RKO (cell line): ENCODE data around the gene MYBPC2.
"Not testable (repeated sequence)": the region's sequence is repeated elsewhere in the genome, so short reads cannot be mapped to it uniquely, and the experiment has no call there.

Experiments used
- DNase-seq: peaks from one replicate; pipeline ENCODE4 v3.0.0-alpha.2; 2016; ENCODE audit warnings: low spot score

Gene MYBPC2

GRCh38 chr19:50432221-50433028, at the start of gene MYBPC2:
Gene MYBPC2, plus strand, starts transcription at chr19:50432892. Its CDS starts 62 bp downstream, at chr19:50432954.
- no peak for DNase-seq

- DNase-seq, result no peak
These were observed 49.5 kb upstream of the MYBPC2 start for GRCh38 chr19:50383001-50383851.

GRCh38 chr19:50383852-50384684, 48.6 kb upstream of the MYBPC2 start, which contains the start of gene POLD1:
Gene POLD1, plus strand, starts transcription at chr19:50384347. Its CDS starts 14,505 bp downstream, at chr19:50398852.
- peak; percentile 97 for DNase-seq

GRCh38 chr19:50384685-50385535, 47.8 kb upstream of the MYBPC2 start:
- peak; percentile 57 for DNase-seq

- DNase-seq, result peak; percentile 55
These were observed 45.4 kb upstream of the MYBPC2 start for GRCh38 chr19:50387176-50387867.

DNA sequence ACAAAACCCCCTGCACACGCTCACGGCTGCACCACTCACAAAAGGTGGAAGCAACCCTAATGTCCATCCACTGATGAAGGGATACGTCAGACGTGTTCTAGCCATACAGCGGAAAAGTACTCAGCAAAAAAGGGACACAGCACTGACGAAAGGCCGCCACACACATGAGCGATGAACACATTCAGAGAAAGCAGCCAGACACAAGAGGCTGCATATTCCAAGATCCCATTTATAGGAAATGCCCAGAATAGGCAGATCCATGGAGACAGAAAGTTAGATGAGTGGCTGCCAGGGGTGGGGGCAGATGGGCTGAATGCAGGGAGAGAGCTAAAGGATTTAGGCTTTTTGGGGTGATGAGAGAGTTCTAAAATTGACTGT, 44.8 kb upstream of the MYBPC2 start:
- no peak for DNase-seq

- DNase-seq, result not testable (repeated sequence)
These were observed 42.4 kb upstream of the MYBPC2 start for GRCh38 chr19:50390295-50390694.

DNA sequence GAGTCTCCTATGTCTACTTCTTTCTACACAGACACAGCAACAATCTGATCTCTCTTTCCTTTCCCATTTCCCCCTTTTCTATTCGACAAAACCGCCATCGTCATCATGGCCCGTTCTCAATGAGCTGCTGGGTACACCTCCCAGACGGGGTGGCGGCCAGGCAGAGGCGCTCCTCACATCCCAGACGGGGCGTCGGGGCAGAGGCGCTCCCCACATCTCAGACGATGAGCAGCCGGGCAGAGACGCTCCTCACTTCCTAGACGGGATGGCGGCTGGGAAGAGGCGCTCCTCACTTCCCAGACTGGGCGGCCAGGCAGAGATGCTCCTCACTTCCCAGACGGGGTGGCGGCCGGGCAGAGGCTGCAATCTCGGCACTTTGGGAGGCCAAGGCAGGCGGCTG, 41.7 kb upstream of the MYBPC2 start:
- DNase-seq, result not testable (repeated sequence)

DNA sequence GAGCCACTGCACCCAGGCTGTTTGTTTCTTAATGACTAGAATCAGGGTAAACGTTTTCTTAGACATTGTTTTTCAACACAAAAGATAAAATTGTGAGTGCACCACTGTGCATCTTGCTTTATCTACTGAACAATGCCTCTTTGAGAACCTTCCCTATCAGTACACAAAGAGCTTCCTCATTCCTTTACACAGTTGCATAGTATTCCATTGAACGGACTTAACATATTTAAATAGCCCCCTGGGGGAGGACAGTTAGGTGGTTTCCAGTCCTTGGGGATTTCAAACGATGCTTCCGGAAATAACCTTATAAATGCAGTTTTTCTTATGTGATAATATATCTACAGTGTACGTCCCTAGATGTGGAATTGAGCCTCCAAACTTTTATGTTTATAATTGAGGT, 39.9 kb upstream of the MYBPC2 start:
- DNase-seq, result no peak

DNA sequence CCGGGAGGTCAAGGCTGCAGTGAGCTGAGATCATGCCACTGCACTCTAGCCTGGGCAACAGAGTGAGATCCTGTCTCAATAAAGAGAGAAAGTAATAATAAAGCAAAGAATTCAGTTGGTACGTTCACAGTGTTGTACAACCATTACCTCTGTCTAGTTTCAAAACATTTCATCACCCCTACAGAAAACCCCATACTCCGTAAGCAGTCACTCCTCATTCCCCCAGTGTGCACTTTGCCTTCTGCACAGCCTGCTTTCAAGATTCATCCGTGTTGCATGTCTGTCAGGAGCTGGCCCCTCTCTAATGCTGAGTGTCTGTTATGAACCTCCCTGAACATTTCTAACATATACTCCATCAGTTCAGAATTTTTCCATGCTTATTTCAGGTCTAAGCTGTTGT, 39.1 kb upstream of the MYBPC2 start:
- DNase-seq, result no peak

- DNase-seq, result no peak
These were observed 38.7 kb upstream of the MYBPC2 start for GRCh38 chr19:50394017-50394416.

- DNase-seq, result no peak
These were observed 33.9 kb upstream of the MYBPC2 start for GRCh38 chr19:50398675-50399367.

DNA sequence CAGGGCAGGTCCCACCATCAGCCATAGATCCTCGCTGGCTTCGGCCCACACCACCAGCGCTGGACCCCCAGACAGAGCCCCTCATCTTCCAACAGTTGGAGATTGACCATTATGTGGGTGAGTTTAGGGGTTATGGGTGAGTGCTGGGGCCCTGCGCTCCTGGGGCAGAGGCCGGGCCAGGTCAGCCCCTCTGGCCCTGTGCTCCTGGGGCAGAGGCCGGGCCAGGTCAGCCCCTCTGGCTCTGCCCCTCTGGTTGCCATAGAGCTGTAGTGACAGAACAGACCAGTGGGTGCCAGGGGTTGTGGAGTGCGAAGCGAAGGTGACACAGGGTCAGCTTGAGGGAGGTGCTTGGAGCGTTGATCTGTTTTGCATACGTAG, 33.3 kb upstream of the MYBPC2 start:
- DNase-seq, result no peak

- no peak for DNase-seq
These were observed 30.9 kb upstream of the MYBPC2 start for GRCh38 chr19:50401605-50402450.

- DNase-seq, result no peak
These were observed 30.0 kb upstream of the MYBPC2 start for GRCh38 chr19:50402544-50403301.

DNA sequence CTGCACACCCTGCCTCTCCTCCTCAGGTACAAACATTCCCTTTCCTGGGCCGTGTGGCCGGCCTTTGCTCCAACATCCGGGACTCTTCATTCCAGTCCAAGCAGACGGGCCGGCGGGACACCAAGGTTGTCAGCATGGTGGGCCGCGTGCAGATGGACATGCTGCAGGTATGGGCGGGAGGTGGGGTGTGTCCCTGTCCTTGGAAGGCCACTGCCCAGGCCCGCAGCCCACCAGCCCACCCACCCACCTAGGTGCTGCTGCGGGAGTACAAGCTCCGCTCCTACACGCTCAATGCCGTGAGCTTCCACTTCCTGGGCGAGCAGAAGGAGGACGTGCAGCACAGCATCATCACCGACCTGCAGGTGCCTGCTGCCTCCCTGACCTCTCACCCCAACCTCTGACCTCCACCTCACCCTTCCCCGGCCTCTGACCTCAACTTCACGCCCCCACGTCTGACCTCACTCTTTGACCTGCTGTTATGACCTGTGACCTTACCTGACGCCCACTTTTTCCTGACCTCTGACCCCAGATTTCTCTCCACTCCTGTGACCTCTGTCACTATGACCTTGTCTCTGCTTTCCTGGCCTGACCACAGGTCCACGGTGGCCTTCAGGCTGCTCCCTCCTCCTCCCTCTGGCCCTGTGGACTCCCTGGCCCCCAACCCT, 26.4 kb upstream of the MYBPC2 start:
- no peak for DNase-seq

DNA sequence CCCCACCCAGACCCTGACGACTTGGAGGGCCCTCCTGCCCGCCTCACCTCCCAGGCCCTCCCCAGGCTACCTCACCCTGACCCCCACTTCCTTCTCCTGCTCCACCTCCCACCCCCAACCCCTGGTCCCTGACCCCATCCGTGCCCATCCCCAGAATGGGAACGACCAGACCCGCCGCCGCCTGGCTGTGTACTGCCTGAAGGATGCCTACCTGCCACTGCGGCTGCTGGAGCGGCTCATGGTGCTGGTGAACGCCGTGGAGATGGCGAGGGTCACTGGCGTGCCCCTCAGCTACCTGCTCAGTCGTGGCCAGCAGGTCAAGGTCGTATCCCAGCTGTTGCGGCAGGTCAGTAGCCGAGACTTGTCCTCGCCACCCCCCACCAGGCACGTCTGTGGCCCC, 25.9 kb upstream of the MYBPC2 start:
- no peak for DNase-seq

- no peak for DNase-seq
These were observed 23.3 kb upstream of the MYBPC2 start for GRCh38 chr19:50409347-50409746.
